HepG2 (cell line): Measurements from ENCODE around the gene CD1D. TPM values are rescaled to one million over a fixed set of nuclear protein-coding genes. Genes with fewer than 3 reads are reported as not detected.

Source experiments
- polyA plus RNA-seq, 8 experiments: library from polyadenylated mRNA; depleted of rRNA in 3 of 8; stranded (reverse) in 7 of 8; unstranded in 1 of 8; fragments of >200 nt; fragmentation: Illumina TruSeq in 4 of 8; extraction: Trizol in 4 of 8; gene quantifications; 2 replicates each; pipeline versions ENCODE4 v1.2.1 to v1.2.3, GENCODE V29; 2011 to 2016; ENCODE audit warnings: low read depth in 4 of 8, missing spikeins in 1 of 8, mixed read lengths in 1 of 8; ENCODE audit not compliant: insufficient read depth in 1 of 8
- total RNA-seq, 5 experiments: library from RNA; depleted of rRNA; stranded (reverse); fragments of >200 nt; fragmentation: Illumina TruSeq; extraction: Trizol; gene quantifications; 2 replicates each; pipeline ENCODE4 v1.2.3, GENCODE V29; 2016; ENCODE audit warnings: low read depth in 1 of 5

Gene CD1D
- total and polyA plus RNA-seq, 2 of the 13 experiments (the other 11 are each of a cell fraction or from before 2014, with no cell fraction given): not detected

Other genes with a start within 250 kb of the CD1D start
- 0.02 TPM in 1 of 2 replicates, not detected in the other for gene KIRREL1, start 187.2 kb upstream of the CD1D start, total RNA-seq (2016; rRNA removed; fragmentation: Illumina TruSeq; extraction: Trizol)
- gene KIRREL1, start 187.2 kb upstream of the CD1D start, polyA plus RNA-seq (2011; rRNA removed): 0.01 and 0.03 TPM in 2 replicates
- gene CD1A, start 73.5 kb downstream of the CD1D start, total RNA-seq (2016; rRNA removed; fragmentation: Illumina TruSeq; extraction: Trizol): not detected in 2 replicates
- gene CD1A, start 73.5 kb downstream of the CD1D start, polyA plus RNA-seq (2011; rRNA removed): not detected in 2 replicates
- not detected in 2 replicates for gene CD1C, start 109.0 kb downstream of the CD1D start, total RNA-seq (2016; rRNA removed; fragmentation: Illumina TruSeq; extraction: Trizol)
- not detected in 2 replicates for gene CD1C, start 109.0 kb downstream of the CD1D start, polyA plus RNA-seq (2011; rRNA removed)
- gene CD1B, start 150.6 kb downstream of the CD1D start, total RNA-seq (2016; rRNA removed; fragmentation: Illumina TruSeq; extraction: Trizol): not detected in 2 replicates
- not detected in 2 replicates for gene CD1B, start 150.6 kb downstream of the CD1D start, polyA plus RNA-seq (2011; rRNA removed)
- gene CD1E, start 173.0 kb downstream of the CD1D start, total RNA-seq (2016; rRNA removed; fragmentation: Illumina TruSeq; extraction: Trizol): not detected in 2 replicates
- gene CD1E, start 173.0 kb downstream of the CD1D start, polyA plus RNA-seq (2011; rRNA removed): not detected in 2 replicates
- not detected in 2 replicates for gene OR10T2, start 218.6 kb downstream of the CD1D start, total RNA-seq (2016; rRNA removed; fragmentation: Illumina TruSeq; extraction: Trizol)
- gene OR10T2, start 218.6 kb downstream of the CD1D start, polyA plus RNA-seq (2011; rRNA removed): not detected in 2 replicates
- gene OR10K2, start 245.3 kb downstream of the CD1D start, total RNA-seq (2016; rRNA removed; fragmentation: Illumina TruSeq; extraction: Trizol): not detected in 2 replicates
- gene OR10K2, start 245.3 kb downstream of the CD1D start, polyA plus RNA-seq (2011; rRNA removed): not detected in 2 replicates